RWPE1 (cell line): ENCODE measurements around the gene UTP11.

Source experiments
- CTCF ChIA-PET: fragments of 350-600 bp; sonication (Branson Sonifier 250); formaldehyde crosslinking; extraction: SDS; loops from one replicate; lab custom pipeline; 2021; lab: Yijun Ruan, JAX
- POLR2A ChIA-PET: fragments of 400-600 bp; formaldehyde crosslinking; extraction: SDS; loops from one replicate; lab custom pipeline; 2020; ENCODE audit warnings: antibody characterized with exemption; ENCODE audit not compliant: low non-redundant PET; lab: Yijun Ruan, JAX
- DNase-seq: peaks from one replicate; pipeline ENCODE4 v3.0.0; 2012; ENCODE audit warnings: low spot score
- H3K27ac ChIP-seq: fragments of 450-650 bp; 2 replicates; pipeline ENCODE4 v1.5.1; 2017
- TF ChIP-seq, protein P1 (sequence below): fragments of 450-650 bp; conservative IDR thresholded peaks from 2 replicates; pipeline ENCODE4 v1.5.1; 2017; ENCODE audit warnings: low read depth, mild to moderate bottlenecking

The UTP11 gene

DNA sequence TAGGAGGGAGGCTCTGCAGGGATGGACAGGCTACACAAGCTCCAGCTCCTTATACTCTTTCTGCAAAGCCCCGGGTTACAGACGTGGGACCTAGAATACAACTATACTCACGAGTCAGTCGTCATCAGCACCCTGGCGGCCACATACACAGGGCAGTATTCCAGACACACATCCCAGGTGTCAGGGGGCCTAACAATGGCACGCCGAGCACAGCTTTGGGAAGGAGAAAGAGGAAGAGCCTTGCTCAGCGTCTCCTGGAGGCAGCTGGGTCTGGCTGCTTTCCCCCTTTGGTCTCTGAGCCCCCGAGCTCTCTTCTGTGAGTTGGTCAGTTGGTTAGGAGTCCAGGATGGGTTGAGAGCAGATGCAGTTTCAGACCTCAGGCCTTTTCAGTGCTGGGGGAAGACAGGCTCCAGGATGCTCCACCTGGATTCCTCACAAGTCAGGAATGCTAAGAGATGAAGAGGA is 38.6 kb downstream of the UTP11 start:
- POLR2A ChIA-PET = no interaction called here
- H3K27ac ChIP-seq = no peak overlapping the region
- TF ChIP-seq, protein P1, sequence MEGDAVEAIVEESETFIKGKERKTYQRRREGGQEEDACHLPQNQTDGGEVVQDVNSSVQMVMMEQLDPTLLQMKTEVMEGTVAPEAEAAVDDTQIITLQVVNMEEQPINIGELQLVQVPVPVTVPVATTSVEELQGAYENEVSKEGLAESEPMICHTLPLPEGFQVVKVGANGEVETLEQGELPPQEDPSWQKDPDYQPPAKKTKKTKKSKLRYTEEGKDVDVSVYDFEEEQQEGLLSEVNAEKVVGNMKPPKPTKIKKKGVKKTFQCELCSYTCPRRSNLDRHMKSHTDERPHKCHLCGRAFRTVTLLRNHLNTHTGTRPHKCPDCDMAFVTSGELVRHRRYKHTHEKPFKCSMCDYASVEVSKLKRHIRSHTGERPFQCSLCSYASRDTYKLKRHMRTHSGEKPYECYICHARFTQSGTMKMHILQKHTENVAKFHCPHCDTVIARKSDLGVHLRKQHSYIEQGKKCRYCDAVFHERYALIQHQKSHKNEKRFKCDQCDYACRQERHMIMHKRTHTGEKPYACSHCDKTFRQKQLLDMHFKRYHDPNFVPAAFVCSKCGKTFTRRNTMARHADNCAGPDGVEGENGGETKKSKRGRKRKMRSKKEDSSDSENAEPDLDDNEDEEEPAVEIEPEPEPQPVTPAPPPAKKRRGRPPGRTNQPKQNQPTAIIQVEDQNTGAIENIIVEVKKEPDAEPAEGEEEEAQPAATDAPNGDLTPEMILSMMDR = no peak
- CTCF ChIA-PET = interaction anchor here (1.0 kb wide), 1 partner anchor 133 kb away, joined by 3 read pairs; no protein-coding TSS in a partner anchor
- no peak for DNase-seq

GRCh38 chr1:38052750-38053415 is 40.3 kb downstream of the UTP11 start:
- DNase-seq = no peak
- TF ChIP-seq, protein P1 = no peak
- no peak overlapping the region for H3K27ac ChIP-seq
- CTCF ChIA-PET = no interaction called here
- POLR2A ChIA-PET = interaction anchor here (0.5 kb wide), 1 partner anchor 10 kb away, joined by 6 read pairs; no protein-coding TSS in a partner anchor

GRCh38 chr1:38053416-38054091 is 41.0 kb downstream of the UTP11 start:
- DNase-seq = no peak
- ChIA-PET POLR2A (interaction anchor here (0.5 kb wide), 1 partner anchor 10 kb away, joined by 6 read pairs; no protein-coding TSS in a partner anchor), CTCF (no interaction called here)
- TF ChIP-seq, protein P1 = no peak
- no peak overlapping the region for H3K27ac ChIP-seq

DNA sequence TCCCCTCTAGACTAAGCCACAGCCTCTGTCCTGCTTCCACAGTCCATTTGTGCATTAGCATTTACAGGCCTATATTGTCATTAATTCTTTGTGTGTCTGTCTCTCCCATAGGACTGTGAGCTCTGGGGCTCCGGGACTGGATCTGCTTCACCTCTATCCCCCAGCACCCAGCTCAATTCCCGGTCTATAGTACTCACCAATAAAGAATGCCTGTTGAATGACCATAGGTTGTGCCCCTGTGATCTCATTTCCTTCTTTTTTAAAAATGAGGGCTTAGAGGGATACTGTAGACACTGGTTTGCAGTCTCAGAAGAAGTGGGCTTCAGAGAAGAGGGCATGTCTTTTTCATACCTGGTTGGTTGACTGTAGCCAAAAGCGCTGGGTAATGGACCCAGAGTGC is 42.9 kb downstream of the UTP11 start:
- DNase-seq = no peak
- ChIA-PET CTCF (no interaction called here), POLR2A (no interaction called here)
- TF ChIP-seq, protein P1 = no peak
- no peak overlapping the region for H3K27ac ChIP-seq

DNA sequence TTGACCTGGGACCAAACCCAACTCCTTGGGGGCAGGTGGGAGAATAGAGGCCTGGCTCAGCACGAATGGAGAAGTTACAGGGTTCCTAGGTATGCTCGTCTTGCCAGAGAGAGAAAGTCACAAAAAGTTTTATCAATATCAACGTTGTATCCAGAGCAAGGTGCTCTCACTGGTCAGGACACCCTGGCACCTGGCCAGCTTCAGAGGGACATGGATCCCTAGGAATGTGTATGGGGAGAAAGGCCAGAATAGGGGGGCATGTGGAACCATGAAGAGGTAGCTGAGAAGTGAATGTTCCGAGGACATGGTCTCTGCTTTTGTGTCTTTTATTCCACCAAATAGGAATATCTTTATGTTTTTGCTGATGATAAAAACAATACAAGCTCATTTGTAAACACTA is 43.4 kb downstream of the UTP11 start:
- ChIA-PET POLR2A (no interaction called here), CTCF (interaction anchor here (0.6 kb wide), 1 partner anchor 160 kb away, joined by 3 read pairs; no protein-coding TSS in a partner anchor)
- H3K27ac ChIP-seq = no peak overlapping the region
- DNase-seq = no peak
- TF ChIP-seq, protein P1 = no peak

DNA sequence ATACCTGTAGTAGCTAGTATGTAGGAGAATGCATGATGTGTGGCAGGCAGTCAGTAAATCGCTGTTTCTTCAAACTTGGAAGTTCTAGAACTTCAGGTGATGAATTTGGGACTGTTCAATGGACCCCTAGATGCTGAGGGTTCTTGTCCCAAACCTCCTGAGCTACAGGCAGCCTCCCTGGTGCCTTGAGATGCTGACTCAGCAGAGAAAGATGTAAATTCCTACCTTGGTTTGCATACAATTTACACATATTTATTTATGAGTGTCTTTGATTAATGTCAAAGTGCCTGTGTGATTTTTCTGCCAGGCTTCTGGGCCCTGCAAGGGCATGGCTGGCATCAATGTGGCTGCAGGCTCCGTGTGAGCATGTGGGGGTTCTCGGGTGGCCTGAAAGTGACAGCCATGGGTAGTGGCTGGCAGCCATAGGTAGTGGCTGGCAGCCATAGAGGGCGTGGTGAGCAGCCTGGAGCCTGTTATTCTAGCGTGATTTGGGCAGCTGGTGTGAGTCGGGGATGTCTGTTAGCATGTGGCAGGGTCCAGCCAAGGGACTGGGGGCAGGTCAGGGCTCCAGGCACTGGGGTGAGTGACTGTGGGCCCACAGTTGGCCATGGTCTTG is 47.2 kb downstream of the UTP11 start:
- ChIA-PET POLR2A (no interaction called here), CTCF (no interaction called here)
- DNase-seq = no peak
- TF ChIP-seq, protein P1 = no peak
- H3K27ac ChIP-seq = no peak overlapping the region
